NK-92 treated with Interleukin-12 subunit alpha and Interleukin-12 subunit beta, amount 100 ng/mL, for 24 hours (cell line): ENCODE data around the gene SAPCD1.

Experiments used
- DNase-seq: peaks from one replicate; lab custom pipeline; 2025; lab: John Stamatoyannopoulos, UW

Gene SAPCD1

DNA sequence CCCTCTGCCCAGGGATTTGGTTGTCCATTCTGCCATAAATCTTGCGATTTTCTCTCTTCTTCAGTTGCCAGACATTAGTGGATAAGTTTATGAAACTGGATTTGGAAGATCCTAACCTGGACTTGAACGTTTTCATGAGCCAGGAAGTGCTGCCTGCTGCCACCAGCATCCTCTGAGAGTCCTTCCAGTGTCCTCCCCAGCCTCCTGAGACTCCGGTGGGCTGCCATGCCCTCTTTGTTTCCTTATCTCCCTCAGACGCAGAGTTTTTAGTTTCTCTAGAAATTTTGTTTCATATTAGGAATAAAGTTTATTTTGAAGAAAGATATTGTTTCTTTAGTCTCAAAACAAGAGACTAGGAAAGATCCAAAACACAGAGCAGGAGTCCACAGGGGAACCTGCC is at the start of gene SAPCD1:
SAPCD1 (plus strand) TSS at position 301 of the 400 bp plus-strand sequence. CDS start 399 bp downstream, outside the sequence.
- DNase-seq = no peak

DNA sequence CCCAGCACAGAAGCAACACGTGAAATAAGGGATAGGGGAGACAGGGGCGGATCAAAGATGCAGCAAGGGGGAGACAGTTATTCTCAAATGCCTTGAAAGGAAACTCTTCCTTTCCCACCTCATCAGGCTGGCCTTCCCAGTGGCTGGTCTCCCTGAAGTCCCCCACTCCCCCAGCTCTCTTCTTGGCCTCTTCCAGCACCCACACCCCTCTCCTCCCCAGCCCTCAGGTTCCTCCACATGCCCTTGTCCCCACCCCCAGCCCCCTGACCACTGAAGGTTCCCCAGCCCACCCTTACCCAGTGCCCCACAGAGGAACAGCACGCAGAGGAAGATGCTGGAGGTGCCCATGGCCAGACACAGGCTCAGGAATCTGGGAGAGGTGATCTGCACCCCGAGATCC is 49.0 kb upstream of the SAPCD1 start:
- no peak for DNase-seq

DNA sequence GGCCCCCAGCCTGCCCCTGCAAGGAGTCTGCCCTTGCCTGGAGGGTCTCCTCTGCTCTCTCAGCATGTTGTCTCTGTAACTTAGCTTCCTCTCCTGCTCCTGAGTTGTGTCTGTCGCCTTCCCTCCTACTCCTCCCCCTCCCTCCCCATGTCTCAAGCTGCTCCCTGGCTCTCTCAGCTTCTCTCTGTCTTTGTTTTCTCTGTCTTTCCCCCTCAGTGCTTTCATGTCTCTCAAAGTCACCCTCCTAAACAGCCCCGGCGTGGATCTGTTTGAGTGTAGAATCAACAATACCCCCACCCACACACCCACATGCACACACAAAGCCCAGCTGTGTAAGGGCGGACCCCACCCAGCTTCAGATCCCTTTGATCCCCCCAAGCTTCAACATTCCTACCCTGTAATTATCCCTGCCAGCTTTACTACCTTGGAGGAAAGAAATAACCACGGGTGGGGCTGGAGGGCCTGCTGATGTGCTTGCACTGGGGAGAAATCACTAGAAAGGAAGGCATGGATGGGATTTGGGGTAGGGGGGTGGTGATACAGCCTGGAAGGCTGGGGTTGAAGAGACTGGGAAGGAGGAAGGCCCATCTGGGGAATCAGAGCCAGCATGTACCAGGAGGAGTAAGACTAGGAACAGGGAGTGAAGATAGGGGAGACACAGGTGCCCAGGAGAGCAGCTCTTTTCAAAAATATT is 48.3 kb upstream of the SAPCD1 start:
- no peak for DNase-seq

DNA sequence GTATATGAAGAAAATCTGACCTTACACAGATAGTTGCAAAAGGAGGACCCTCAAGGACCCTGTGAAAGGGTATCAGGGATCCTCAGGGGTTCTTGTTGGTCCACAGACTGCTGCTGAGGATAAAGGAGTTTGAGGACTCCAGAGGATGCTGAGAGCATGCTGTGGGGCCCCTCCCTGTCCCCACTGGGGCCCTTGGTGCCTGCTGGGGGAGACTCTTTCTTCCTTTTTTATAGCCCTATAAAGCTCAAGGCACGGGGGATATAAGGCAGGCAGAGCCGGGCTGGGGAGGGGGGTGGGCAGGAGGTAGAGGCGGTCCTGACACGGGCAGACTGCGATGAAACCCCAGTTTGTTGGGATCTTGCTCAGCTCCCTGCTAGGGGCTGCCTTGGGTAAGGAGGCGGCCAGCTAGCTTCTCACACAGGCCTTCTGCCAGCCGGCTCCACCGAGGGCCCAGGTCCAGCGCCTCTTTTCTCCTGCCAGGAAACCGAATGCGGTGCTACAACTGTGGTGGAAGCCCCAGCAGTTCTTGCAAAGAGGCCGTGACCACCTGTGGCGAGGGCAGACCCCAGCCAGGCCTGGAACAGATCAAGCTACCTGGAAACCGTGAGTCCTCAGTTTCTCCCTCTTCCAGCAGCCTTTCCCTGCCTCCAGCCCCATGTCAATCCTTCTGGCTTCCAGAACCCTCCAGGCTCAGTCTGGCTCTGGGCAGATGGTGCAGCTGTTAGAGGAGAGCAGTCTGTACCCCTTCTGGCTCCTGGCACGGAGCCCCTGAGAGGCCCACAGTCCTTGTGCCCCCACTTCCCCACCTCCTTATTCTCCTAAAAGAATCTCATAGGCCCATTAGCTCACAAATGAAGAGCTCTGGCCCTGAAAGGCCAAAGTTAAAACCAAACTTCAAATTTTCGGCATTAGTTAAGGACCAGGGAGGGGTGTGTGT is 47.2 kb upstream of the SAPCD1 start, which contains the start of gene LY6G6D:
LY6G6D (plus strand) TSS at position 327 of the 937 bp plus-strand sequence; CDS start at position 335, 8 bp downstream.
- DNase-seq = no peak

DNA sequence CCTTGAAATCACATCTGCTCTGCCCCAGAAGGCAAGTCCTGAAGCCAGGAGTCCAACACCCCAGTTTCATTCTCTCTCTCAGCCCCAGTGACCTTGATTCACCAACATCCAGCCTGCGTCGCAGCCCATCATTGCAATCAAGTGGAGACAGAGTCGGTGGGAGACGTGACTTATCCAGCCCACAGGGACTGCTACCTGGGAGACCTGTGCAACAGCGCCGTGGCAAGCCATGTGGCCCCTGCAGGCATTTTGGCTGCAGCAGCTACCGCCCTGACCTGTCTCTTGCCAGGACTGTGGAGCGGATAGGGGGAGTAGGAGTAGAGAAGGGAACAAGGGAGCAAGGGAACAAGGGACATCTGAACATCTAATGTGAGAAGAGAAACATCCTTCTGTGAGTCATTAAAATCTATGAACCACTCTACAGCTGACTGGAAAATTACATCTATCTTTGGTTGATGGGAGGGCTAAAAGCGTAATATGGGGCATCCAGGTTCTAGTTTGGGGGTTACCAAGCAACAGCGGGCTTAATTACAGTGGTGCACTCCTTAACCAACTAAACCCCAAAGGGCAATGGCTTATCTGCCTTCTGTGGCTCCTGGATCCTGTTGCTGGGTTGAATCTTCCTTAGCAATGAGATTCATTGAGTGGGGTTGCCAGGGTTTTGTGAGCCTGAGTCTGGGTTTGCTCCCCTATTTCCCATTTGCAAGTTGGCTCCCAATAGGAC is 44.8 kb upstream of the SAPCD1 start:
- no peak for DNase-seq

DNA sequence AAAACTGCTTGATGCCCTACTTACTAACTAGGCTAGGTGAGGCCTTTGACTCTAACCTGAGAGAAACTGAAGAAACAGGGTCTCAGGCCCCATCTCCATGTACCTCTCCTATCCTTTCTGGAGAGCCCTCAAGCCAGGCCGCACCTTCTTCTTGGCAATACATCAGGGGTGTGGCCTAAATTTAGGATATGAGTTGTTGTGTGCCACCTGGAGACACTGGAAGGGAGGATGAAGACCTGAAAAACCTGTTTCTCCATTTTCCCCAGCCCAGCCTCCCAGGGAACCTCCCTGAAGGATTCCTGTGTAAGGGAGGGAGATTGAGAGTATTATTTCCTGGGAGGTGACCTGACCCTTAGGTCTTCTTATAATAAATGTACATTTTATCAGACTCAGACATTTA is 44.2 kb upstream of the SAPCD1 start:
- DNase-seq = no peak

DNA sequence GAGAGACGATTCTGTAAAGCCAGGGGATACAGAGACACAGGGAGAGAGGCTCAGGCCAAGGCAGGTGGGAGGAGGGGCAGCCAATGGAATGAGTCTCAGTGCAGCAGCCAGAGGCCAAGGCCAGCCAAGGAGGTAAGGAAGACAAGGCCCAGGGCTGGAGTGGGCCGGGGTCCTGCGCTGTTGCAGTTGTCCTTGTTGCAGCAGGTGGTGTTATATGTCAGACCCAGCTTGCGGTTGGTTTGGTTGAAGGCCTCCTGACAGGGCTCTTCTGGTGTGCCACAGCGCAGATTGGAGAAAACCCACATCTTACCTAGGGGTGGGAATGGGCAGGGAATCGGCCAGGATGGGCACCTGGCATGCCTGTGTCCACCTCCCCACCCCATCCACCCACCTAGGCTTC is 43.5 kb upstream of the SAPCD1 start:
- DNase-seq = no peak

DNA sequence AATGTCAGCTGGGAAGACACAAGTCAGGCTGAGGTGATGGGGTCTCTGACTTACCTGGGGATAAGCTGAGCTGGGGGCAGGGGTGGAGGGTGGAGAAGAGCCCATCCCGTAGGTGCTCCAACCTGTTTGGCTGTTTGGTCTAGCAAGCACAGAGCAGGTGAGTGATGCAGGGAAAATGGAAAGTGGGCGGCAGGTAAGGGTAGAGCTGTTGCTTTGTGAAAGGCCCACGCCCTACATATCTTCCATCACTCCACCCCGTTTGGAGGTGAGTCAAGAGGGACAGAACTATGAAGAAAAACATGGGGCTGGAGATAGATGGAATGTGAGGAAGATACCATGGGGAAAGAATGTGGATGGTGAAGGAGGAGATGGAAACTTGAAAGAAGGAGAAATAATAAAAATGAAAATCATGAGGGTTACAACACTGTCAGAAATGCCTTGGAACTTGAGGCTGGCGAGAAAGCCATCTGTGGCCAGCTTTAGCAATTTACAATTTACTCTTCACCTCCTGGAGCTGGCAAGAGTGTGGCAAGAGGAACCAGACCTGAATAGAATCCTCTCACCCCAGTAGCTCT is 42.2 kb upstream of the SAPCD1 start:
- DNase-seq = no peak

DNA sequence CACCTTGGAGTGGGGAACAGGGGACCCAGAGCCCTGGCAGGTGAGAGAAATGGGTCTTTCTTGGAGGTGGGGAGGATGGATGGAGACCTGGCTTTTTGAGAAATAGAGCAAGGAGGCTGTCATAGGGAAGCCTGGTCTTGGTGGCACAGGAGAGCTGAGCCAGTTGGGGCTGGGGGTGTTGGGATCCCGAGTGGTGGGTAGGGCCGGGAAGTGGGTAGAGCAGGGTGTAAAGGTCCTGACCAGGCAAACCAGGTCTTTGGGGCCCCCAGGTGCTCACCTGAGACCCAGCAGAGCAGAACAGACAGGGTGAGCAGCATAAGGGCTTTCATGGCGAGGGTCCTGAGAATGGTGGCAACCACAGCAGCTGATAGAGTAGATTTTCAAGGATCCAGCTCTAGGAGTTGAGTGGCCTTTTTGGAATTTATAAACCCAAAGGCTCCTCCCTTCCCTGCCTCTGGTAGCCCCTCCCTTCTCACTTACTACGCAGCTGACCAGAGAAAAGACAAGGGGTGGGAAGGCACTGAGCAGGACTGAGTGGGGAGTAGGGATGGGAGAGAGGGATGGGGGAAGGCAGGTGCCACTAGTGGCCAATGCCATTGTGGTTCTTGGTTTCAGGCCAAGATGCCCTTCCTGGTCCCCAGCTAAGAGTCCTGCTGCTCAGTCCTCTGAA is 41.0 kb upstream of the SAPCD1 start, which contains the start of gene LY6G6C:
LY6G6C (minus strand) TSS at position 396 of the 670 bp plus-strand sequence; CDS start at position 329, 67 bp downstream.
- DNase-seq = no peak

DNA sequence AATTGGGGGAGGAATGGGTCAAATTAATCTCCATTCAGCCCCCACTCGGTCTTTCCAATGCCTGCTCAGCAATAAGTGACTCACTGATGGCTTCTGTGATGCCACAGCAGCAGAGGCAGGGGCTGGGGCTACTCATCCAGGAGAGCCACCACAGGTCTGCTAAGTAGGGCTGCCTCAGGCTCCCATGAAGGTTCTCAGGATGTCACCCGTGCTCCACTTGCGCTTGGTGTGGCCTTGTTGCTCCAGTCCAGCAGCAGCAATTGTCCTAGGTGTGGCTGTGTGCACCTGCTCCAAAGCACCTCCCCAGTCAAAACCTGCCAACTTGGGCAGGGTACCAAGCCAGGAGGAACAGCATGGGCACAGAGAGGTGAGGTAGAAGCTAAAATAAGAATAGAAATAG is 40.3 kb upstream of the SAPCD1 start:
- DNase-seq = no peak

DNA sequence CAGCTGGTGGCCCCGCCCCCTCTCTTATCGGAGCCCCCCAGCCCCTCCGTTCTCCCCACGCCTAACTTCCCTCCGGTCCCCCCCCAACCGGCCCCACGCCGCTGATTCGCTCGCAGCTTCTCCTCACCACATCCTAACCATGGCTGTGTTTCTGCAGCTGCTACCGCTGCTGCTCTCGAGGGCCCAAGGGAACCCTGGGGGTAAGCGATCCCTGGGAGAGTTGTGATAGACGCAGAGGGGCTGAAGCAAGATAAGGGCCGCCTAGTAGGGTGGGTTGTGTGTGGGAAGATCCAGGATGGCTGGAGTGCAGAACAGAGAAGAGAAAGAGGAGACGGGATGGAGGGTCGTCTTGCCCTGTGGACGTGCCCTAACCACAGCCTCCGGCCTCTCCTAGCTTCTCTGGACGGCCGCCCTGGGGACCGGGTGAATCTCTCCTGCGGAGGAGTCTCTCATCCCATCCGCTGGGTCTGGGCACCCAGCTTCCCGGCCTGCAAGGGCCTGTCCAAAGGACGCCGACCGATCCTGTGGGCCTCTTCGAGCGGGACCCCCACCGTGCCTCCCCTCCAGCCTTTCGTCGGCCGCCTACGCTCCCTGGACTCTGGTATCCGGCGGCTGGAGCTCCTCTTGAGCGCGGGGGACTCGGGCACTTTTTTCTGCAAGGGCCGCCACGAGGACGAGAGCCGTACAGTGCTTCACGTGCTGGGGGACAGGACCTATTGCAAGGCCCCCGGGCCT is 39.0 kb upstream of the SAPCD1 start, which contains the start of gene MPIG6B:
MPIG6B (plus strand) TSS at position 129 of the 735 bp plus-strand sequence; CDS start at position 140, 11 bp downstream.
- DNase-seq = no peak

DNA sequence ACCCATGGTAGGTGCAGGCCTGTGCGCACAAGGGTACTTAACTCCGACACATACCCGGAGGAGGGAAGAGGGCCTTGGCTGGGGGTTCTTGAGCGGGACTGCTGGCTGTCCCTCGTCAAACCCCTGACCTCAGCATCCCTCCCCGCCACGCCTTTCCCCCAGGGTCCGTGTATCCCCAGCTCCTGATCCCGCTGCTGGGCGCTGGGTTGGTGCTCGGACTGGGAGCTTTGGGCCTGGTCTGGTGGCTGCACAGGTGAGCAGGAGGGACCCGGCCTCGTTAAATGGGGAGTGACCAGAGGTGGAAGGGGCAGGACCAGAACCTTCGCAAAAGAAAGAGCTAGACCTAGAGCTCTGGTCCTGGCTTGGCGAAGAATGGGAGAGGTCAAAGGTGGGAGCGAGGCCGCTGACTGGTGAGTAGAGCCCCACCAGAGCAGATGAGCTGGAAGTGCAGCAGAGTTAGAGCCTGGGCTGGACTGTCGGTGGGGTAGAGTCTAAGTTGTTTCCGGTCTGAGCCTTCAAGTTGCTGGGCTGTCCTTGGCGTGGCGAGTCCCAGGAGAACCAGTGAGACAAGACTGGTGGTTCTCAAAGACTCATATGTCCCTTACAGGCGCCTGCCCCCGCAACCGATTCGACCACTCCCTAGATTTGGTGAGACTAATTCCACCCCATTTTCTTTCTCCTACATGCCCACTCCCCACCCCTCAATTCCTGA is 38.3 kb upstream of the SAPCD1 start:
- DNase-seq = no peak

DNA sequence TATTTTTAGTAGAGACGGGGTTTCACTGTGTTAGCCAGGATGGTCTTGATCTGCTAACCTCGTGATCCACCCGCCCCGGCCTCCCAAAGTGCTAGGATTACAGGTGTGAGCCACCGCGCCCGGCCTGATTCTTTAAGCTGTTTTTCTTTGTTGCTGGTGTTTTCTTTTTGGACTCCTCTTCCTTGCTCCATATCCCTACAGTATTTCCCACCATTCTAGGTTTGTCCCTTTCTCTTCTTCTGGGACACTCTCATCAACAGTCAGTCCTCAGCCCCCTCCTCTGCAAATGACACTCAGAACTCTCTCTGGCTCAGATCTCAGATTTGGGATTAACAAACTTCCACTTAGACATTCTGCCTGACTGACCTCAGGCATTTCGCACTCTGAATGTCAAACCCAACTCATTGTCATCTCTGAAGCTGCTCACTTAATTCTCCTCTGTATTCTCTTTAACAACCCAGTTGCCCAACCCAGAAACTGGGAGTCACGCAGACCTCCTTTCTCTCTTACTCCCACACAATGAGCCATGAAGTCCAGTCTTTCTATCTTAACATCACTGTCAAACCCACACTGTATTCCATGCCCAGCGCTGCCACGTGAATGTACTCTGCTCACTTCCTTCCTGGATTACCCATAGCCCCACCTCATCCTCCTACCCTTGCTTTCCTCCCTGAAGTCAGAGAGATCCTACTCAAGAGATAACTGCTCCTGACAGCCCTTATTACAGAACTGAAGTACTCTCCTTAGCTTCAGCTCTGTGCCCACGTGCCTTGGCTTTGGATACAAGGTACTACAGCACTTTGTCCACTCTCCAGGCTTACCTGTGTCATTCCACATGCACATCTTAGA is 36.7 kb upstream of the SAPCD1 start:
- DNase-seq = no peak

DNA sequence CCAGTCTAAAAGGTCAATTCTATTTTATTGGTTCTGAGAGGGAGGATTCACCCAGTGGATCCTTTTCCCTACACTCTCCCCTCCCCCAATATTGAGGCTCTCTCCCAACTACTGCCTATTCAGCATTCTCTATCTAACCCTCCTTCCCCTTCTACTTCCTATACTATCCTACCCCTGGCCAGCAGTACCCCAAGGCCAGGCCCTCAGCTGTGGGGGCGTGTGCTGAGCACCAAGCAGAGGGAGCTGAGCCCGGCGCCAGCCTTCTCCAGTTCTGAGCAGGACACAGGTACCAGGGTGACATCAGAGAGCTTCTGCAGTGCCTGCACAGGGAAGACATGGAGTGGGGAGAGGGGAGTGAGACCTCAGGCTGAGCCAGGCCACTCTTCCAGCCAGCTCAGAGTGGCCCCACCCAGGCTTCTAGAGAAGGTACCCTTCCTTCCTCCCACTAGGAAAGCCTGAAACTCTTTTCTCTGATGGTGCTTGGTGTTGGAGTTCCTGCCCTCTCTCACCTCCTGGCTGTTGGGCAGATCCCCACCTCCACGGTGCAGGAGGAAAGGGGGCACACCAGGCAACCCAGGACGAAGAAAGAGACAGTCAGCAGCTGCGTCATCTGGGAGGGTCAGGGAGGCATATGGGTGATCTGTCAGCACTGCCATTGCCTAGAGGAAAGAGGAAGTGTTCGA is 35.3 kb upstream of the SAPCD1 start:
- DNase-seq = no peak

DNA sequence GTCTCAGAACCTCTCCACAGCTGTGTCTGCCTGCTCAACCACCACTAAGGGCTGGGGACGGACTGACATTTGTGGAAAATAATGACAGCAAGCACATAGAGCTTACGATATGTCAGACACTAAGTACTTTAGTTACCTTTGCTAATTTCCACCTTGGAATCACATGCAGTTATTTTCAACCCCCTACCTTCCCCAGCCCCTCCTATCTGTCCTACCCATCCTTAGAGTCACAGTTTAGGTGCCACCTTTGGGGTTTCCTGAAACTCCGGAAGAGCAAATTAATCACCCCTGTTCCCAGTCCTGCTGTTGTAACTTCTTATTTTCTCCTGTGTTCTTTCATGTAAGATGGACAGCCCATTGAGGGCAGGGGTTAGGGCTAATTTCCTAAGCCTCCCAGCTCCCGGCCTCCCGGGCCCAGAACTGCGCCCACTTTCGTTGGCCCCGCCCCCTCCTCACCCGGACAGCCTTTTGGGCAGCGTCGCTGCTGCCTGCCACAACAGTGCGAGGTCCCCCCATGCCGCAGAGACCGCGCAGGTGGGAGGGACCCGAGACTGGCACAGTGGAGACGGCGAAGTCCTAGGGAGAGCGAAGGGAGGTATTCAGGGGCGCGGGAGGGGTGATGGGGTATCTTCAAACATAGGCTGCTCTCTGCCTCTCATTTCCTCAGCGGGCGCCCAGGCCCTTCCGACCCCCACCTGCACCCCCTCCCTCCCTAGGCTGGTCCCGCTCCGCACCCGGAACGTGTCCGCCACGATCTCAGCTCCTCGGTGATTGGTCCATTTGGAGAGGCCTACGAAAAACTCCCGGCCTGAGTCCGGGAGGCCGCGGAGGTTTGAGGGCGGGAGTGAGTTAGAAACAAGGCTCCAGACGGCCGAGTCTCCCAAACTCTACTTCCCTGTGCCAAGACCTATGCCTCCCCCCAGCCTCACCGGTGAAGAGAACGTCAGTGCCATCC is 34.5 kb upstream of the SAPCD1 start:
- no peak for DNase-seq

DNA sequence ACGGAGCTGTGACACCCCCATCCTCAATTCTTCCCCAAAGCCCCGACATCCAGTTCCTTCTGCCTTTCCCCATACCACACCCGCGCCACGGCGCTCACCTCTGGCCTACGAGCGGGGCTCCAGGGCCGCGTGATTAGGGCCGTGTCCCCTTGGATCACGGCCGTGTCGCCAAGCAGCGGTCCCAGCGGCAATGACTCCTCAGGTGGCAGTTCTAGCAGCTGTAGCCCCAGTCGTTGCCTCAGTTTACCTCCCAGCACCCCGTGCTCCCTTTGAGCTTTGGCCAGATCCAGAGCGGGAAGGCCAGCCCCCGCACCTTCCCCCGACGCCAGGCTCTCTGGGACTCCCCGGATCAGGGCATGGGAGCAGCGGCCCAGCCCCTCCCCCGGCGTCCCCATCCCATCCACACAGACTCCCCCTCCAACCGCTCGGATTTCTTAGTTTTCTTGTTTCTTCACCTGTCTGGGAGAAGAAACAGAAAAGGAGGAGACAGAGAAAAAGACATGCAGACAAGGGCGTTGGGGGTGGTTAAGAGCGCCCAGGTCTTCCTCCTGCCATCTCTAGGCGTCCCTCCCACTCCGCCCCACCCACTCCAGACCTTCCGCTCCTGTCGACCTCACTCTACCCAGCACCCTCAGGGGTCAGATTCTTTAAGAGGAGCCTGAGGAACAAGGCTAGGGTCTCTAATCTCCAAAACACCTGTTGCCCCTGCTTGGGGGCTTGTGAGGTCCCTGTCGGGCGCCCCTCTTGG is 33.5 kb upstream of the SAPCD1 start, which contains the start of gene DDAH2:
DDAH2 (minus strand) TSS at position 533 of the 748 bp plus-strand sequence; CDS start at position 395, 138 bp downstream.
- DNase-seq = no peak
